H1 (cell line): ENCODE results near the gene KCNS3. TPM values are rescaled to one million over a fixed set of nuclear protein-coding genes. Genes with fewer than 3 reads are reported as not detected.

ENCODE experiments used
- CTCF ChIA-PET: fragments of 300-600 bp; sonication (Branson Sonifier 250); formaldehyde crosslinking; loops from one replicate; lab custom pipeline; 2021; ENCODE audit not compliant: partially characterized antibody; lab: Charles Lee
- POLR2A ChIA-PET: fragments of 300-600 bp; sonication (Branson Sonifier 250); formaldehyde crosslinking; loops from one replicate; lab custom pipeline; 2021; ENCODE audit warnings: inconsistent platforms; ENCODE audit not compliant: partially characterized antibody; lab: Charles Lee
- DNase-seq, 2 experiments: peaks; one replicate each; pipeline versions ENCODE4 v3.0.0 to v3.0.0-alpha.2; 2010 to 2022; ENCODE audit warnings: low spot score in 2 of 2, low read depth in 1 of 2, mixed read lengths in 1 of 2
- FAIRE-seq: peaks from 2 replicates; lab custom pipeline; 2011; peaks lifted over from hg19 to GRCh38; lab: Jason Lieb, UNC
- H2AFZ ChIP-seq: 2 replicates; pipeline ENCODE4 v1.8.1; 2012; ENCODE audit warnings: low read length, inconsistent platforms
- H2AK5ac ChIP-seq: 2 replicates; pipeline ENCODE4 v1.6.1; 2013; ENCODE audit warnings: low read depth, low read length
- H2BK120ac ChIP-seq: replicated peaks from 2 replicates; pipeline ENCODE3; 2013; ENCODE audit warnings: low read depth, low read length, inconsistent platforms
- H2BK12ac ChIP-seq: 2 replicates; pipeline ENCODE4 v1.6.1; 2013; ENCODE audit warnings: low read depth, low read length
- H2BK15ac ChIP-seq: 2 replicates; pipeline ENCODE4 v1.6.1; 2013; ENCODE audit warnings: low read length
- H2BK20ac ChIP-seq: 2 replicates; pipeline ENCODE4 v1.6.1; 2013; ENCODE audit warnings: low read length
- H2BK5ac ChIP-seq: 2 replicates; pipeline ENCODE4 v1.6.1; 2013; ENCODE audit warnings: low read depth, low read length
- H3K14ac ChIP-seq: 2 replicates; pipeline ENCODE4 v1.6.1; 2013; ENCODE audit warnings: inconsistent platforms; ENCODE audit not compliant: insufficient read length
- H3K18ac ChIP-seq: 2 replicates; pipeline ENCODE4 v1.6.1; 2013; ENCODE audit warnings: low read length; ENCODE audit errors: extremely low read depth
- H3K23ac ChIP-seq: 2 replicates; pipeline ENCODE4 v1.6.1; 2013; ENCODE audit warnings: inconsistent platforms; ENCODE audit not compliant: insufficient read length
- H3K23me2 ChIP-seq: 2 replicates; pipeline ENCODE4 v1.6.1; 2013; ENCODE audit warnings: low read depth, low read length
- H3K27ac ChIP-seq: 2 replicates; pipeline ENCODE4 v1.6.1; 2011; ENCODE audit warnings: low read depth, low read length, inconsistent platforms
- H3K27me3 ChIP-seq, 4 experiments: replicated peaks in 1 of 4; 1 replicate in 1 of 4; 2 replicates in 3 of 4; pipeline versions ENCODE4 v1.6.1 to v1.8.1; 2011 to 2013; ENCODE audit warnings: low read length in 3 of 4, mild to moderate bottlenecking in 3 of 4, inconsistent platforms in 2 of 4, mixed read lengths in 2 of 4, moderate library complexity in 1 of 4; ENCODE audit not compliant: control insufficient read depth in 3 of 4, insufficient read depth in 3 of 4; ENCODE audit errors: extremely low read depth in 1 of 4
- H3K36me3 ChIP-seq, 4 experiments: 2 replicates each; pipeline versions ENCODE4 v1.6.1 to v1.8.1; 2011 to 2013; ENCODE audit warnings: mild to moderate bottlenecking in 4 of 4, low read length in 3 of 4, moderate library complexity in 2 of 4, control low read depth in 1 of 4, inconsistent platforms in 1 of 4; ENCODE audit not compliant: insufficient read depth in 4 of 4, control insufficient read depth in 2 of 4
- H3K4ac ChIP-seq: replicated peaks from 2 replicates; pipeline ENCODE3; 2013; ENCODE audit warnings: low read length, low read depth, mixed read lengths, inconsistent platforms; ENCODE audit not compliant: insufficient read length
- H3K4me1 ChIP-seq, 4 experiments: replicated peaks in 1 of 4; 1 replicate in 1 of 4; 2 replicates in 3 of 4; pipeline versions ENCODE4 v1.6.1 to v1.8.1; 2011 to 2013; ENCODE audit warnings: low read length in 3 of 4, inconsistent platforms in 2 of 4, mixed read lengths in 1 of 4; ENCODE audit not compliant: insufficient read depth in 4 of 4, control insufficient read depth in 3 of 4
- H3K4me2 ChIP-seq, 2 experiments: 2 replicates each; pipeline versions ENCODE4 v1.6.1 to v1.8.1; 2011 to 2013; ENCODE audit warnings: low read depth in 2 of 2, low read length in 2 of 2, control low read depth in 1 of 2, inconsistent platforms in 1 of 2, mild to moderate bottlenecking in 1 of 2; ENCODE audit not compliant: insufficient read depth in 1 of 2
- H3K4me3 ChIP-seq, 4 experiments: fragments of 200-600, 300-600 bp in 1 of 4; sonication (generic), shearing (Covaris generic), sonication (Bioruptor Twin) in 1 of 4; 2 replicates each; pipeline versions ENCODE4 v1.5.1 to v1.8.1; 2011 to 2016; ENCODE audit warnings: low read length in 4 of 4, low read depth in 3 of 4, control low read depth in 2 of 4, inconsistent platforms in 2 of 4, mild to moderate bottlenecking in 2 of 4, mixed read lengths in 1 of 4, moderate library complexity in 1 of 4; ENCODE audit not compliant: insufficient read depth in 2 of 4; ENCODE audit errors: extremely low read depth in 1 of 4
- H3K56ac ChIP-seq: replicated peaks from 2 replicates; pipeline ENCODE3; 2013; ENCODE audit warnings: low read depth, mild to moderate bottlenecking, mixed read lengths, low read length, inconsistent platforms; ENCODE audit not compliant: insufficient read length
- H3K79me1 ChIP-seq: 2 replicates; pipeline ENCODE4 v1.6.1; 2013; ENCODE audit warnings: low read depth, low read length, control low read depth
- H3K79me2 ChIP-seq, 2 experiments: 2 replicates each; pipeline versions ENCODE4 v1.6.1 to v1.8.1; 2012 to 2013; ENCODE audit warnings: low read length in 2 of 2, mild to moderate bottlenecking in 2 of 2, inconsistent platforms in 1 of 2; ENCODE audit not compliant: insufficient read depth in 2 of 2, control insufficient read depth in 1 of 2
- H3K9ac ChIP-seq, 4 experiments: replicated peaks in 1 of 4; 1 replicate in 1 of 4; 2 replicates in 3 of 4; pipeline versions ENCODE4 v1.6.1 to v1.8.1; 2011 to 2013; ENCODE audit warnings: low read depth in 3 of 4, low read length in 3 of 4, control low read depth in 2 of 4, mild to moderate bottlenecking in 2 of 4, moderate library complexity in 2 of 4, inconsistent platforms in 1 of 4; ENCODE audit errors: extremely low read depth in 1 of 4
- H3K9me3 ChIP-seq, 2 experiments: 2 replicates each; pipeline versions ENCODE4 v1.6.1 to v1.8.1; 2012 to 2013; ENCODE audit warnings: mild to moderate bottlenecking in 2 of 2, moderate library complexity in 2 of 2, control low read depth in 1 of 2, inconsistent platforms in 1 of 2, low read depth in 1 of 2, low read length in 1 of 2, mixed read lengths in 1 of 2; ENCODE audit not compliant: insufficient read depth in 2 of 2
- H4K20me1 ChIP-seq, 2 experiments: replicated peaks in 1 of 2; 2 replicates each; pipeline versions ENCODE3 to v1.8.1; 2011 to 2013; ENCODE audit warnings: inconsistent platforms in 2 of 2, low read length in 2 of 2, mild to moderate bottlenecking in 1 of 2; ENCODE audit not compliant: insufficient read depth in 2 of 2, control insufficient read depth in 1 of 2
- H4K5ac ChIP-seq: 2 replicates; pipeline ENCODE4 v1.6.1; 2013; ENCODE audit warnings: low read length, low read depth, mixed read lengths, inconsistent platforms; ENCODE audit not compliant: insufficient read length
- H4K8ac ChIP-seq: 2 replicates; pipeline ENCODE4 v1.8.0; 2013; ENCODE audit warnings: mild to moderate bottlenecking, moderate library complexity, low read length, inconsistent platforms; ENCODE audit not compliant: insufficient read depth; ENCODE audit errors: extremely low read depth
- H4K91ac ChIP-seq: replicated peaks from 2 replicates; pipeline ENCODE3; 2013; ENCODE audit warnings: low read length, mixed read lengths, inconsistent platforms; ENCODE audit not compliant: insufficient read length
- CHD2 ChIP-seq: IDR thresholded peaks from 2 replicates; pipeline ENCODE4 v1.6.1; 2012; ENCODE audit warnings: low read length, improper control_type of control experiment
- FOSL1 ChIP-seq: IDR thresholded peaks from 2 replicates; pipeline ENCODE4 v1.6.1; 2011; ENCODE audit warnings: mild to moderate bottlenecking, low read depth, low read length, moderate library complexity; ENCODE audit not compliant: insufficient read depth
- MAFK ChIP-seq: IDR thresholded peaks from 2 replicates; pipeline ENCODE4 v1.6.1; 2012; ENCODE audit warnings: low read depth, mild to moderate bottlenecking, improper control_type of control experiment, low read length
- NRF1 ChIP-seq: IDR thresholded peaks from 2 replicates; pipeline ENCODE4 v1.6.1; 2011; ENCODE audit warnings: mild to moderate bottlenecking, low read depth, low read length, improper control_type of control experiment
- POLR2AphosphoS5 ChIP-seq: IDR thresholded peaks from 2 replicates; pipeline ENCODE4 v1.6.1; 2011; ENCODE audit warnings: low read depth, low read length
- RBBP5 ChIP-seq: IDR thresholded peaks from 2 replicates; pipeline ENCODE4 v1.7.1; 2012; ENCODE audit warnings: low read depth, mild to moderate bottlenecking, inconsistent platforms, low read length, moderate library complexity, borderline replicate concordance
- TAF1 ChIP-seq: IDR thresholded peaks from 2 replicates; pipeline ENCODE4 v1.6.1; 2011; ENCODE audit warnings: mild to moderate bottlenecking, low read depth, low read length
- YY1 ChIP-seq: IDR thresholded peaks from 2 replicates; pipeline ENCODE4 v1.6.1; 2011; ENCODE audit warnings: low read depth, mild to moderate bottlenecking, low read length
- WGBS, 2 experiments: shearing (Covaris generic) in 1 of 2; methylation state at CpG; one replicate each; pipeline versions ENCODE4 v1.1.6 to v1.1.7; 2013 to 2015; ENCODE audit warnings: low lambda C conversion rate in 2 of 2, mixed read lengths in 2 of 2, inconsistent platforms in 1 of 2, low coverage in 1 of 2, missing lambda C conversion rate in 1 of 2; ENCODE audit not compliant: insufficient replicate concordance in 2 of 2, insufficient coverage in 1 of 2, insufficient read length in 1 of 2; ENCODE audit errors: extremely low coverage in 1 of 2, missing lambda C conversion rate in 1 of 2; 5-methylcytosine and 5-hydroxymethylcytosine counted together
- polyA plus RNA-seq, 7 experiments: library from polyadenylated mRNA; depleted of rRNA in 3 of 7; stranded (reverse) in 5 of 7; unstranded in 2 of 7; fragments of >200 nt in 5 of 7; fragments of 200-250 nt in 2 of 7; gene quantifications; 1 replicate in 5 of 7; 2 replicates in 1 of 7; 4 replicates in 1 of 7; pipeline versions ENCODE4 v1.2.1 to v1.2.3, GENCODE V29; 2011 to 2013; ENCODE audit warnings: missing spikeins in 2 of 7, mixed read lengths in 2 of 7
- total RNA-seq: library from RNA; stranded (reverse); fragmentation: NEBNext Ultra II Directional; extraction: Animal tissue kit (Norgen Biotek cat#: 25700); gene quantifications from 2 replicates; pipeline ENCODE4 v1.2.1, GENCODE V29; 2021

Gene KCNS3
- total and polyA plus RNA-seq, 2 of the 8 experiments (the other 6 are each of a cell fraction or from before 2014, with no cell fraction given) = 22.7 to 23.0 TPM

- Histone ChIP-seq H4K91ac (no peak overlapping the region), H3K36me3 (no peaks in the 10 kb centered on the region), H3K4me2 (no peak overlapping the region), H3K23me2 (peaks cover 2% of the 10 kb centered on the region; the same call in 1 of the 2 replicates), H3K27ac (no peak overlapping the region), H3K79me1 (no peaks in the 10 kb centered on the region), H3K27me3 (no peaks in the 10 kb centered on the region), H2AFZ (no peak overlapping the region), H3K14ac (no peak overlapping the region), H3K9me3 (no peaks in the 10 kb centered on the region), H3K4me3 (no peak overlapping the region), H2BK12ac (no peak overlapping the region), H2BK15ac (no peak overlapping the region), H3K4ac (no peak overlapping the region), H3K79me2 (no peaks in the 10 kb centered on the region), H2AK5ac (no peak overlapping the region), H2BK20ac (no peak overlapping the region), H2BK120ac (no peak overlapping the region), H4K5ac (no peak overlapping the region), H3K56ac (no peak overlapping the region), H2BK5ac (no peak overlapping the region), H3K18ac (no peak overlapping the region), H4K8ac (no peak overlapping the region), H3K4me1 (no peaks in the 10 kb centered on the region), H3K9ac (no peak overlapping the region), H3K23ac (no peak overlapping the region), H4K20me1 (no peaks in the 10 kb centered on the region)
- no peak for TF ChIP-seq YY1
- TF ChIP-seq NRF1 = no peak
- no peak for TF ChIP-seq TAF1
- TF ChIP-seq CHD2 = no peak
- TF ChIP-seq POLR2AphosphoS5 = no peak
- TF ChIP-seq FOSL1 = no peak
- no peak for TF ChIP-seq MAFK
- TF ChIP-seq RBBP5 = no peak
- DNase-seq (no peak), FAIRE-seq (no peak)
- 90% methylated on average over 3 of the region's 3 CpGs; no CpG with 5 or more reads in 1 of the 2 experiments for WGBS, 2 experiments
- CTCF ChIA-PET = no interaction called here
- POLR2A ChIA-PET = no interaction called here
These were observed 86.7 kb downstream of the KCNS3 start for GRCh38 chr2:17965196-17965595.
